Effector memory CD4-positive, alpha-beta T cell (primary cell): ENCODE data around the gene FASTKD1.
A peak's percentile ranks its signal among the peaks of the same experiment; 100 is the strongest.
"Not testable (repeated sequence)": the region's sequence is repeated elsewhere in the genome, so short reads cannot be mapped to it uniquely, and the experiment has no call there.

ENCODE experiments used
- DNase-seq, 3 donors: peaks; one replicate each; pipeline ENCODE4 v3.0.0-alpha.2; 2020
- H3K27ac ChIP-seq: 2 replicates; pipeline ENCODE4 v1.7.0; 2013; ENCODE audit warnings: mild to moderate bottlenecking, low read length, moderate library complexity; ENCODE audit not compliant: insufficient read depth, poor library complexity, severe bottlenecking
- H3K27me3 ChIP-seq: replicated peaks from 2 replicates; pipeline ENCODE4 v1.7.0; 2013; ENCODE audit warnings: mild to moderate bottlenecking, low read length; ENCODE audit not compliant: insufficient read depth, control insufficient read depth, poor library complexity, severe bottlenecking
- H3K36me3 ChIP-seq: 2 replicates; pipeline ENCODE4 v1.7.0; 2013; ENCODE audit warnings: mild to moderate bottlenecking, low read length, moderate library complexity; ENCODE audit not compliant: control insufficient read depth, insufficient read depth
- H3K4me1 ChIP-seq: 2 replicates; pipeline ENCODE4 v1.7.0; 2013; ENCODE audit warnings: low read length, mild to moderate bottlenecking; ENCODE audit not compliant: control insufficient read depth, insufficient read depth, poor library complexity, severe bottlenecking
- H3K4me3 ChIP-seq: 2 replicates; pipeline ENCODE4 v1.7.0; 2013; ENCODE audit warnings: low read length, low read depth, mild to moderate bottlenecking; ENCODE audit not compliant: insufficient read depth, poor library complexity, severe bottlenecking
- H3K9me3 ChIP-seq: 2 replicates; pipeline ENCODE4 v1.7.0; 2013; ENCODE audit warnings: mild to moderate bottlenecking, low read length, moderate library complexity; ENCODE audit not compliant: control insufficient read depth
- total RNA-seq, 3 donors: gene quantifications; one replicate each; lab custom pipeline; 2026; lab: John Stamatoyannopoulos, UW

FASTKD1 gene, protein sequence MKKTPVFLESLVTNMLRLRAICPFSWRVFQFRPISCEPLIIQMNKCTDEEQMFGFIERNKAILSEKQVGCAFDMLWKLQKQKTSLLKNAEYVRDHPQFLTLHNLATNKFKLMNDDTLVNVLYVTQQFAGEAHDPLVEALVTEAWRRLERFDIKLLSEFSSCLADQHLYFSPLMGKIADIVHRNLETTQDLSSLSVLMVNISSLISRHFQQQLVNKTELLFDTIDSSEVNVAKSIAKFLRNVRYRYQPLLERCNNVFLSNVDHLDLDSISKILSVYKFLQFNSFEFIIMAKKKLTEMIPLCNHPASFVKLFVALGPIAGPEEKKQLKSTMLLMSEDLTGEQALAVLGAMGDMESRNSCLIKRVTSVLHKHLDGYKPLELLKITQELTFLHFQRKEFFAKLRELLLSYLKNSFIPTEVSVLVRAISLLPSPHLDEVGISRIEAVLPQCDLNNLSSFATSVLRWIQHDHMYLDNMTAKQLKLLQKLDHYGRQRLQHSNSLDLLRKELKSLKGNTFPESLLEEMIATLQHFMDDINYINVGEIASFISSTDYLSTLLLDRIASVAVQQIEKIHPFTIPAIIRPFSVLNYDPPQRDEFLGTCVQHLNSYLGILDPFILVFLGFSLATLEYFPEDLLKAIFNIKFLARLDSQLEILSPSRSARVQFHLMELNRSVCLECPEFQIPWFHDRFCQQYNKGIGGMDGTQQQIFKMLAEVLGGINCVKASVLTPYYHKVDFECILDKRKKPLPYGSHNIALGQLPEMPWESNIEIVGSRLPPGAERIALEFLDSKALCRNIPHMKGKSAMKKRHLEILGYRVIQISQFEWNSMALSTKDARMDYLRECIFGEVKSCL
- 15.1 to 20.5 (median 17.8) reads per million in 3 donors for total RNA-seq

DNA sequence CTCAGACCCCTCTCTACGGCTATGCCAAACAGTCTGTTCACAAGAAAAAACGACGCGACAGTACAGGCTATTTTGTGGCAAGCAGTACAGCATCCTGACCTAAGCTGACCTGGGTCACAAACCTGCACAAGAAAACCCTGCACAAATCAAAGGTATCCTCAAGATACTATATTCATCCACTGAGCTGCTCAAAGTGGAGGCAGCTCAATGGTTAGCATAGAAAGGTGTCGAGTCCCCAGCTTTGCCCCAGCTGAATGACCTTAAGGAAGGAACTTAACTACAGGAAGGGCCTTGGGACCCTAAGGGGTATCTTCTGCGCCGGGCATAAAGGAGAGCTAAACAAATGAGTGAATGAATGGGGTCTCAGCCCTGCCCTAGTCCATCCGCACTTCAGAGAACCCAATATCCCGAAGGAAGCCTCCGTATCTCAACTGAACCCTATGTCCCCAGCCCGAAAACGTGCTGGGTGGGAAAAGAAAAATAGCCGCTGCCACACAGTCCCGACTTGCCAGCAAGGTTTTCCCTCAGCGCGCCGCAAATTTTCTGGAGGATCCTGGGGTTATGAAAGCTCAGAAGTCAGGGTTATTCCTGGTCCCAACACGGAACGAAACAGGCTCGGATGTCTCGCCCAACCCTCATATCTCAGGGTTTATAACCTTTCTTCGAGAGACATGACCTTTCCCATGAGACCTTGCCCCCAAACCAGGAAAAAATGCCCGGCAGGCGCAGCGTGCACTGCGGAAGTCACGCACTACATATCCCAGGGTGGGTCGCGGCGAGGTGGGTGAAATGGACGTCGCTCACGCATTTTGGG, at the start of gene FASTKD1:
FASTKD1 (minus strand) TSS at position 706 of the 814 bp plus-strand sequence. CDS start 1,836 bp downstream, outside the sequence.
- DNase-seq: peak; percentile 73 to 80 (median 79)
- Histone ChIP-seq H3K4me1 (no peaks in the 10 kb centered on the region), H3K27ac (peak within 1 kb of the TSS; percentile 63), H3K4me3 (peak within 1 kb of the TSS; percentile 75), H3K27me3 (no peaks in the 10 kb centered on the region), H3K36me3 (peaks cover 3% of the 10 kb centered on the region), H3K9me3 (no peaks in the 10 kb centered on the region)

DNA sequence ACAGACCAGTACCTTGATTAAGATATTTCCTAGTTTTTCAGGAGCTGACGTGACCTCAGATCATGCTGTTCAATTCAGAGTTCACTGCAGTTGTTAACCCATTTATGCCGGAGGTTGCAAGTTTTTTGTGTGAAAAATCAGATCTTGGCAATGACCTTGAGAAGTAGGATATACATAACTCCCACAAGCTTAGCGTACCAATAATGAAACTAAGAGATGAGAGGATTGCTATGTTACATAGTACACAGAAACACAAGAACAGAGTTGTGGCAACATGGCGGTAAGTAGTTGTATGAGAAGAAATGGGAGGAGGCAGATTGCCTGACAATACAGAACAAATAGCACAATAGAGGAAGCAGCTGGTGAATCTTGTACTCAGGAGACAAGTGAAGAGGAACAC, 49.6 kb upstream of the FASTKD1 start:
- no peak for DNase-seq
- Histone ChIP-seq H3K27ac (no peak overlapping the region), H3K27me3 (no peaks in the 10 kb centered on the region), H3K4me3 (no peak overlapping the region), H3K9me3 (no peaks in the 10 kb centered on the region), H3K36me3 (peaks cover 14% of the 10 kb centered on the region), H3K4me1 (no peaks in the 10 kb centered on the region)

DNA sequence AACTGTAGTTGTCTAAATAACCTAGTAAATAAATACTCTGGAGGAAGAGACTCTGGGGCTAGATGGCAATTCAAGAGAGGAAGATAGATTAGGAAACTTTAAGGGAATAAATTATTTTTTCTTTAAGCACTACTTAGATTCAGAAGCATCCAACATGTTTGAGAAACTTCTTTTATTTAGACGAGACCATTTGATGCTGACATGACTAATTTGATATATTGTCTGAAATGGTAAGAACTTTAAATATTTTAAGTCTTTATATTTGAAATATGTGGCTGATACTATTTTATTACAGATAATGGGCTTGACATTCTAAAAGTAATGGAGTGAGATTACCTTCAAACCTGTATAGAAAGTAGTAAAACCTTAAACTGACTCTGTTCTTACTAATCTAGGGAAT, 46.8 kb upstream of the FASTKD1 start:
- Histone ChIP-seq H3K4me3 (no peak overlapping the region), H3K4me1 (no peaks in the 10 kb centered on the region), H3K9me3 (no peaks in the 10 kb centered on the region), H3K27ac (no peak overlapping the region), H3K36me3 (peaks cover 14% of the 10 kb centered on the region), H3K27me3 (no peaks in the 10 kb centered on the region)
- no peak for DNase-seq

DNA sequence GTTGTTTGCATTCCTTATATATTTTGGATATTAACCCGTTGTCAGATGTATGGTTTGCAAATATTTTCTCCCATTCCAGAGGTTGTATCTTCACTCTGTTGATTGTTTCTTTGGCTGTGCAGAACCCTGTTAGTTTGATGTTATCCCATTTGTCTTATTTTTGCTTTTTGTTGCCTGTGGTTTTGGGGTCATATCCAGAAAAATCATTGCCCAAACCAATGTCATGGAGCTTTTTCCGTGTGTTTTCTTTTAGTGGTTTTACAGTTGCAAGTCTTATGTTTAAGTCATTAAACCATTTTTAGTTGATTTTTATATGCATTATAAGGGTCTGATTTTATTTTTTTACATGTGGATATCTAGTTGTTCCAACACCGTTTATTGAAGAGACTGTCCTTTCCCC, 46.3 kb upstream of the FASTKD1 start:
- no peak overlapping the region for H3K27ac ChIP-seq
- H3K4me3 ChIP-seq: no peak overlapping the region
- peaks cover 14% of the 10 kb centered on the region for H3K36me3 ChIP-seq
- H3K27me3 ChIP-seq: no peaks in the 10 kb centered on the region
- H3K4me1 ChIP-seq: no peaks in the 10 kb centered on the region
- no peaks in the 10 kb centered on the region for H3K9me3 ChIP-seq
- no peak for DNase-seq

DNA sequence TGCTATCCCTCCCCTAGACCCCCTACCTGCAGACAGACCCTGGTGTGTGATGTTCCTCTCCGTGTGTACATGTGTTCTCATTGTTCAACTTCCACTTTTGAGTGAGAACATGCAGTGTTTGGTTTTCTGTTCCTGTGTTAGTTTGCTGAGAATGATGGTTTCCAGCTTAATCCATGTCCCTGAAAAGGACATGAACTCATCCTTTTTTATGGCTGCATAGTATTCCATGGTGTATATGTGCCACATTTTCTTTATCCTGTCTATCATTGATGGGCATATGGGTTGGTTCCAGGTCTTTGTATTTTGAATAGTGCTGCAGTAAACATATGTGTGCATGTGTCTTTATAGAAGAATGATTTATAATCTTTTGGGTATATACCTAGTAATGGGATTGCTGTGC, 42.3 kb upstream of the FASTKD1 start:
- not testable (repeated sequence) for H3K4me1 ChIP-seq, H3K9me3 ChIP-seq, H3K4me3 ChIP-seq, DNase-seq, H3K27ac ChIP-seq, H3K27me3 ChIP-seq
- peaks cover 41% of the 10 kb centered on the region for H3K36me3 ChIP-seq

DNA sequence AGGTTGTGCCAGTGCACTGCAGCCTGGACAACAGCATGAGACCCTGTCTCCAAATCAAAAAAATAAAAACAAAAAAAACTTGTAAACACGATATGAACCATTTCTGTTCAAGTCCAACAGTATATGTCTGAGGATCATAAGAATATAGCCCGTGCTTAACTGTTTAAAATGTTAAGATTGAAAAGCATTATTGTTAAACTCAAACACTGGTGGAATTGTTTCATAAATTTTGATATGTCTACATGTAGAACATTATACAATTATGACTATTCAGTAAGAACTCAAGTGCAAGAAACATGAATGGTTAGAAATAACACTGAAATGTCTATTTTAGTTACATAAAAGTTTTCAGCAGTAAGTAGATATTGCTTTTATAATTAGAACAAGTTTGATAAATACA, 40.2 kb upstream of the FASTKD1 start:
- Histone ChIP-seq H3K36me3 (peaks cover 61% of the 10 kb centered on the region), H3K9me3 (no peaks in the 10 kb centered on the region), H3K27ac (no peak overlapping the region)

DNA sequence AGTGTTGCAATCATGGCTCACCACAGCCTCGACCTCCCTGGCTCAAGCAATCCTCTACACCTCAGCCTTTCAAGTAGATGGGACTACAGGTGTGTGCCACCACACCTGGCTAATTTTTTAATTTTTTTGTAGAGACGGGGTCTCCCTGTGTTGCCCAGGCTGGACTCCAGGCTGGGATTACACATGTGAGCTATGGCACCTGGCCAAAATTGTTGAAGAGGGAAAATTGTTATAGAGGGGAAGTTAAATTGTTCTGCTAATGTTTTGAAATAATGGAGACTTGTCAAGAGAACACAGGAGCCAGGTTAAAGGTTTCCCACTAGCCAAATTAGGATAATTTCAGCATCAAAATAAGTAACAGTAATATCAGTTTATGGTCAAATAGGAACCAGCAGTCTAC, 35.6 kb upstream of the FASTKD1 start:
- peaks cover 81% of the 10 kb centered on the region for H3K36me3 ChIP-seq
- DNase-seq: no peak
- H3K27me3 ChIP-seq: no peaks in the 10 kb centered on the region
- H3K4me3 ChIP-seq: no peak overlapping the region
- no peaks in the 10 kb centered on the region for H3K4me1 ChIP-seq
- H3K27ac ChIP-seq: no peak overlapping the region
- H3K9me3 ChIP-seq: no peaks in the 10 kb centered on the region

More for the DNA sequence above, 40.2 kb upstream of the FASTKD1 start:
- no peak overlapping the region for H3K4me3 ChIP-seq
- DNase-seq: no peak
- no peaks in the 10 kb centered on the region for H3K4me1 ChIP-seq
- no peaks in the 10 kb centered on the region for H3K27me3 ChIP-seq

DNA sequence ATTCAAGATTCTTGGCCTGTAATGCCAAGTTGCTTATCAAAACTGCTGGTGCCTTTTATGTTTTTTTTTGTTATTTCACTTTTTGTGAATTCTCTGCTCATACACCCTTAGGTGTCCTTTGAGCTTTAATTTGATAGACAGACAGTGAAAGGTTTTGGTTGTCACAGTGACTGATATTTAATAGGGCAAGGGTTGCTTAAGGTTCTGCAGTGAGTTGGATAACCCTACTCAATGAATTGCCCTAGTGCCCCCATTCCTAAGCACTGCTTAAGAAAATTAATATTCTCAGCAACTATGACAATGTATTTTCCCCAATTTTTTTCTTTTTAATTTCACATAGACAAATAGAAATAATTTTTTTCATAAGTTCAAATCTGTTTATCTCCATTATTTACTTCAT, 25.9 kb upstream of the FASTKD1 start:
- H3K9me3 ChIP-seq: no peaks in the 10 kb centered on the region
- H3K27ac ChIP-seq: no peak overlapping the region
- no peak for DNase-seq
- peaks cover 6% of the 10 kb centered on the region for H3K36me3 ChIP-seq
- no peaks in the 10 kb centered on the region for H3K4me1 ChIP-seq
- no peak overlapping the region for H3K4me3 ChIP-seq
- H3K27me3 ChIP-seq: no peaks in the 10 kb centered on the region

DNA sequence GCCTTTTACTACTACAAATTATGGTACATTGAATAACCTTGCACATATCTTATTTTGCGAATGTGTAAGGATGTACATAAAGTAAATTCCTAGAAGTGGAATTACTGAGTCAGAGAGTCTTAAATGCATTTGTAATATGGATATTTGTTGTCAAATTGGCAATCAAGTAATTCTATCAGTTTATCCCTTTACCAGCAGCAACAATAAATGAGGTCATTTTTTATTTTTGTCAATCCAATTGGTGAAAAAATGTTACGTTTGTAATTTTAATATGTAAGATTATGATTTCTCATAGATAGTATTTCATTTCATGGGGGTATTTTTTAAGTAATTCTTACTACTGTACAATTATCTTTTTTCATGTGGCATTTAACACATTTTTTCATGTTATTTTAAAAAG, 25.3 kb upstream of the FASTKD1 start:
- Histone ChIP-seq H3K4me1 (no peaks in the 10 kb centered on the region), H3K36me3 (peaks cover under 1% of the 10 kb centered on the region), H3K27me3 (no peaks in the 10 kb centered on the region), H3K4me3 (no peak overlapping the region), H3K27ac (no peak overlapping the region), H3K9me3 (no peaks in the 10 kb centered on the region)
- no peak for DNase-seq
